MM.1S (cell line): ENCODE results near the gene ADCY6.

Experiments
- DNase-seq: peaks from one replicate; pipeline ENCODE4 v3.0.0-alpha.2; 2015
- H2AFZ ChIP-seq: fragments of 300-600 bp; sonication (generic); 2 replicates; pipeline ENCODE4 v1.6.0; 2016; ENCODE audit warnings: antibody characterized with exemption, low read length
- H3F3A ChIP-seq: fragments of 300-600 bp; sonication (generic); 2 replicates; pipeline ENCODE4 v1.6.1; 2016; ENCODE audit warnings: mild to moderate bottlenecking, antibody characterized with exemption, low read length, moderate library complexity, mixed read lengths; ENCODE audit not compliant: insufficient read depth
- H3K27ac ChIP-seq: fragments of 300-600 bp; sonication (generic); 2 replicates; pipeline ENCODE4 v1.5.1; 2016; ENCODE audit warnings: mild to moderate bottlenecking, low read length
- H3K27me3 ChIP-seq: fragments of 300-600 bp; sonication (generic); replicated peaks from 2 replicates; pipeline ENCODE4 v1.6.0; 2016; ENCODE audit warnings: low read length; ENCODE audit not compliant: insufficient read depth
- H3K36me3 ChIP-seq: fragments of 300-600 bp; sonication (generic); replicated peaks from 2 replicates; pipeline ENCODE4 v1.6.1; 2016; ENCODE audit warnings: mild to moderate bottlenecking, low read length, mixed read lengths; ENCODE audit not compliant: insufficient read depth
- H3K4me1 ChIP-seq: fragments of 300-600 bp; sonication (generic); 2 replicates; pipeline ENCODE4 v1.6.1; 2016; ENCODE audit warnings: low read length, mixed read lengths
- H3K4me2 ChIP-seq: fragments of 300-600 bp; sonication (generic); 2 replicates; pipeline ENCODE4 v1.6.0; 2016; ENCODE audit warnings: low read depth, low read length
- H3K4me3 ChIP-seq: fragments of 300-600 bp; sonication (generic); 2 replicates; pipeline ENCODE4 v1.5.1; 2016; ENCODE audit warnings: low read length, mixed read lengths
- H3K79me2 ChIP-seq: fragments of 300-600 bp; sonication (generic); 2 replicates; pipeline ENCODE4 v1.6.1; 2016; ENCODE audit warnings: mixed run types, low read length, mixed read lengths
- H3K9ac ChIP-seq: fragments of 300-600 bp; sonication (generic); 2 replicates; pipeline ENCODE4 v1.6.1; 2016; ENCODE audit warnings: low read length, mixed read lengths
- H3K9me2 ChIP-seq: fragments of 300-600 bp; sonication (generic); replicated peaks from 2 replicates; pipeline ENCODE4 v1.6.1; 2016; ENCODE audit warnings: mild to moderate bottlenecking, low read length, mixed read lengths; ENCODE audit not compliant: insufficient read depth
- H3K9me3 ChIP-seq: fragments of 300-600 bp; sonication (generic); replicated peaks from 2 replicates; pipeline ENCODE4 v1.6.1; 2016; ENCODE audit warnings: mild to moderate bottlenecking, low read length, mixed read lengths; ENCODE audit not compliant: insufficient read depth
- H4K20me1 ChIP-seq: fragments of 300-600 bp; sonication (generic); 2 replicates; pipeline ENCODE4 v1.6.1; 2016; ENCODE audit warnings: mild to moderate bottlenecking, low read length, moderate library complexity, mixed read lengths; ENCODE audit not compliant: insufficient read depth
- EZH2 ChIP-seq: fragments of 300-600 bp; sonication (generic); optimal IDR thresholded peaks from 2 replicates; pipeline ENCODE3; 2017; ENCODE audit warnings: low read depth, mild to moderate bottlenecking, antibody characterized with exemption, low read length, mixed read lengths
- EZH2phosphoT487 ChIP-seq: fragments of 300-600 bp; sonication (generic); IDR thresholded peaks from 2 replicates; pipeline ENCODE4 v1.6.1; 2018; ENCODE audit warnings: antibody characterized with exemption, low read length
- TF ChIP-seq, protein P1 (sequence below): fragments of 300-600 bp; sonication (generic); IDR thresholded peaks from 2 replicates; pipeline ENCODE4 v1.5.1; 2016; ENCODE audit warnings: antibody characterized with exemption, low read length, mixed read lengths

ADCY6 gene

DNA sequence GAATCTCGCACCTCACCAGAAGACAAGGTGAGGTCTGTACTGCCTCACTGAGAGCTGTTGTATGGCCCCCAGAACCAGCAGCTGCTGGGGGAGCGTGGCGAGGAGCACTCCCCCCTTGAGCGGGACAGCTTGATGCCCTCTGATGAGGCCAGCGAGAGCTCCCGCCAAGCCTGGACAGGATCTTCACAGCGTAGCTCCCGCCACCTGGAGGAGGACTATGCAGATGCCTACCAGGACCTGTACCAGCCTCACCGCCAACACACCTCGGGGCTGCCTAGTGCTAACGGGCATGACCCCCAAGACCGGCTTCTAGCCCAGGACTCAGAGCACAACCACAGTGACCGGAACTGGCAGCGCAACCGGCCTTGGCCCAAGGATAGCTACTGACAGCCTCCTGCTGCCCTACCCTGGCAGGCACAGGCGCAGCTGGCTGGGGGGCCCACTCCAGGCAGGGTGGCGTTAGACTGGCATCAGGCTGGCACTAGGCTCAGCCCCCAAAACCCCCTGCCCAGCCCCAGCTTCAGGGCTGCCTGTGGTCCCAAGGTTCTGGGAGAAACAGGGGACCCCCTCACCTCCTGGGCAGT lies 38.7 kb upstream of the ADCY6 start:
- H3K27me3 ChIP-seq = no peaks in the 10 kb centered on the region
- no peaks in the 10 kb centered on the region for H4K20me1 ChIP-seq
- no peak for TF ChIP-seq EZH2phosphoT487
- TF ChIP-seq, protein P1, sequence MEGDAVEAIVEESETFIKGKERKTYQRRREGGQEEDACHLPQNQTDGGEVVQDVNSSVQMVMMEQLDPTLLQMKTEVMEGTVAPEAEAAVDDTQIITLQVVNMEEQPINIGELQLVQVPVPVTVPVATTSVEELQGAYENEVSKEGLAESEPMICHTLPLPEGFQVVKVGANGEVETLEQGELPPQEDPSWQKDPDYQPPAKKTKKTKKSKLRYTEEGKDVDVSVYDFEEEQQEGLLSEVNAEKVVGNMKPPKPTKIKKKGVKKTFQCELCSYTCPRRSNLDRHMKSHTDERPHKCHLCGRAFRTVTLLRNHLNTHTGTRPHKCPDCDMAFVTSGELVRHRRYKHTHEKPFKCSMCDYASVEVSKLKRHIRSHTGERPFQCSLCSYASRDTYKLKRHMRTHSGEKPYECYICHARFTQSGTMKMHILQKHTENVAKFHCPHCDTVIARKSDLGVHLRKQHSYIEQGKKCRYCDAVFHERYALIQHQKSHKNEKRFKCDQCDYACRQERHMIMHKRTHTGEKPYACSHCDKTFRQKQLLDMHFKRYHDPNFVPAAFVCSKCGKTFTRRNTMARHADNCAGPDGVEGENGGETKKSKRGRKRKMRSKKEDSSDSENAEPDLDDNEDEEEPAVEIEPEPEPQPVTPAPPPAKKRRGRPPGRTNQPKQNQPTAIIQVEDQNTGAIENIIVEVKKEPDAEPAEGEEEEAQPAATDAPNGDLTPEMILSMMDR = no peak
- no peak for TF ChIP-seq EZH2
- no peaks in the 10 kb centered on the region for H3K79me2 ChIP-seq
- H3K9ac ChIP-seq = no peak overlapping the region
- H3K9me3 ChIP-seq = no peaks in the 10 kb centered on the region
- H3K4me3 ChIP-seq = no peak overlapping the region
- no peak for DNase-seq
- peaks cover 8% of the 10 kb centered on the region; the same call in 1 of the 2 replicates for H3K36me3 ChIP-seq
- H2AFZ ChIP-seq = no peak overlapping the region
- no peaks in the 10 kb centered on the region for H3K9me2 ChIP-seq
- peaks cover 4% of the 10 kb centered on the region; the same call in 1 of the 2 replicates for H3F3A ChIP-seq
- H3K4me1 ChIP-seq = peaks cover 14% of the 10 kb centered on the region
- no peak overlapping the region for H3K4me2 ChIP-seq
- no peak overlapping the region for H3K27ac ChIP-seq

DNA sequence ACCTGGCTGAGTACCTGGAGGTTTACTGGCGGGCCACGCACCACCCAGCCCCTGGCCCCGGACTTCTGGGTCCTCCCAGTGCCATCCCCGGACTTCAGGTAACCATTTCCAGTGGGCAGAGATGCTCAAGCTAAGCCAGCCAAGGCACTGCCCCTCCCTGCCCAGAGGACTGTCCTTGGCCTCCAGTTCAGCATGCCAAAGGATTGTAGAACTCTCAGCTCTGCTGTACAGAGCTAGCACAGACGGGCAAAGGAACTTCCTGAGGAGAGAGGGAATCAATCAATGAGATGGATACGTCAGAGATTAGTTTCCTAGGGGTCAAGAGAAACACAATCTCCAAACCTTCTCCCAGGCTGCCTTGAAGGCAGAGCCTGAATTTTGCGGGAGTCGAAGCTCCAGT lies 38.1 kb upstream of the ADCY6 start:
- H3K27me3 ChIP-seq = no peaks in the 10 kb centered on the region
- H4K20me1 ChIP-seq = no peaks in the 10 kb centered on the region
- H3K9ac ChIP-seq = no peak overlapping the region
- peaks cover 4% of the 10 kb centered on the region; the same call in 1 of the 2 replicates for H3F3A ChIP-seq
- TF ChIP-seq EZH2phosphoT487 (no peak), EZH2 (no peak)
- TF ChIP-seq, protein P1 = no peak
- H3K27ac ChIP-seq = no peak overlapping the region
- H3K4me1 ChIP-seq = peaks cover 17% of the 10 kb centered on the region
- no peak overlapping the region for H2AFZ ChIP-seq
- H3K9me3 ChIP-seq = no peaks in the 10 kb centered on the region
- no peaks in the 10 kb centered on the region for H3K9me2 ChIP-seq
- no peak overlapping the region for H3K4me2 ChIP-seq
- H3K36me3 ChIP-seq = peaks cover 8% of the 10 kb centered on the region; the same call in 1 of the 2 replicates
- no peak overlapping the region for H3K4me3 ChIP-seq
- DNase-seq = no peak
- no peaks in the 10 kb centered on the region for H3K79me2 ChIP-seq

DNA sequence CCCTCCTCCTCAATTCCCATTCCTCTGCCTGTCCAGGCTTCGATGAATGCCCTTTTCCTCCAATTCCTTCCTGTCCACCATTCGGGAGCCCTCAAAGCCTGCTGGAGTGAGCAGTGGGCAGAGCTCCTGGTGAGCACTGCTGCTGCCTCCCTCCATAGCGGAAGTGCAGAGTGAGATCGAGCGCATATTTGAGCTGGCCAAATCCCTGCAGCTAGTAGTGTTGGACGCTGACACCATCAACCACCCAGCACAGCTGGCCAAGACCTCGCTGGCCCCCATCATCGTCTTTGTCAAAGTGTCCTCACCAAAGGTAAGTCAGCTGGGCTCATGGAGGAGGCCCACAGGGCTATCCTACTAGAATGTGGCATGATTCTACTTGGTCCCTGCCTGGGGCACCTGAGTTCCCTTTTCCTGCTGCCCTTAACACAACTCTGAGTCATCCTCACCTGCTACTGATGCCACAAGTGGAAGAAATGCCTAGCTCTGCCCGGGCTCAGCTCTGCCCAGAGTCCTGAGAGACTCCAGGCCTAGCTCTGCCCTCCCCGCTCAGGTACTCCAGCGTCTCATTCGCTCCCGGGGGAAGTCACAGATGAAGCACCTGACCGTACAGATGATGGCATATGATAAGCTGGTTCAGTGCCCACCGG lies 37.4 kb upstream of the ADCY6 start:
- H3K36me3 ChIP-seq = peaks cover 8% of the 10 kb centered on the region; the same call in 1 of the 2 replicates
- no peak overlapping the region for H3K9ac ChIP-seq
- H3K27ac ChIP-seq = no peak overlapping the region
- no peaks in the 10 kb centered on the region for H3K9me2 ChIP-seq
- no peaks in the 10 kb centered on the region for H3K9me3 ChIP-seq
- H3K79me2 ChIP-seq = no peaks in the 10 kb centered on the region
- DNase-seq = no peak
- H3K27me3 ChIP-seq = no peaks in the 10 kb centered on the region
- TF ChIP-seq, protein P1 = no peak
- TF ChIP-seq EZH2phosphoT487 (no peak), EZH2 (no peak)
- H2AFZ ChIP-seq = no peak overlapping the region
- peaks cover 4% of the 10 kb centered on the region; the same call in 1 of the 2 replicates for H3F3A ChIP-seq
- no peak overlapping the region for H3K4me3 ChIP-seq
- no peaks in the 10 kb centered on the region for H4K20me1 ChIP-seq
- no peak overlapping the region for H3K4me2 ChIP-seq
- peaks cover 17% of the 10 kb centered on the region for H3K4me1 ChIP-seq
